Sigmoid colon (tissue), 7 donors: ENCODE measurements around the gene ALKBH1. TPM values are rescaled to one million over a fixed set of nuclear protein-coding genes. Genes with fewer than 3 reads are reported as not detected.

Experiments used
- DNase-seq: peaks from one replicate; pipeline ENCODE4 v3.0.0-alpha.2; 2019
- H3K27ac ChIP-seq, 4 donors: fragments of 200-600 bp; sonication (generic); one replicate each; pipeline ENCODE4 v1.5.1; 2016 to 2019; ENCODE audit warnings: mild to moderate bottlenecking in 1 of 4
- H3K27me3 ChIP-seq, 3 donors: fragments of 200-600 bp; sonication (generic); one replicate each; pipeline ENCODE4 v1.5.1; 2019; ENCODE audit warnings: mild to moderate bottlenecking in 1 of 3
- H3K36me3 ChIP-seq, 4 donors: fragments of 200-600 bp; sonication (generic); one replicate each; pipeline ENCODE4 v1.5.1; 2016 to 2019
- H3K4me1 ChIP-seq, 4 donors: fragments of 200-600 bp; sonication (generic); one replicate each; pipeline ENCODE4 v1.5.1; 2017 to 2019
- H3K4me3 ChIP-seq, 4 donors: fragments of 200-600 bp; sonication (generic); one replicate each; pipeline ENCODE4 v1.5.1; 2017 to 2019; ENCODE audit warnings: mild to moderate bottlenecking in 2 of 4, moderate library complexity in 1 of 4
- H3K9me3 ChIP-seq, 4 donors: fragments of 200-600 bp in 3 of 4; sonication (generic) in 3 of 4; one replicate each; pipeline versions ENCODE4 v1.5.1 to v1.6.1; 2013 to 2019
- CTCF ChIP-seq, 4 experiments: fragments of 450-650 bp in 3 of 4; fragments of 200-600 bp in 1 of 4; IDR thresholded peaks; one replicate each; pipeline ENCODE4 v1.5.1; 2016 to 2019; ENCODE audit warnings: antibody characterized with exemption in 4 of 4, mild to moderate bottlenecking in 3 of 4, moderate library complexity in 2 of 4
- EP300 ChIP-seq, 4 donors: sonication (generic); formaldehyde crosslinking; IDR thresholded peaks; one replicate each; pipeline ENCODE4 v1.6.1; 2017; ENCODE audit warnings: antibody characterized with exemption in 4 of 4
- POLR2A ChIP-seq, 2 donors: fragments of 450-650 bp; IDR thresholded peaks; one replicate each; pipeline ENCODE4 v1.6.1; 2016; ENCODE audit warnings: antibody characterized with exemption in 2 of 2, mild to moderate bottlenecking in 2 of 2, moderate library complexity in 2 of 2
- POLR2AphosphoS5 ChIP-seq, 4 donors: sonication (generic); formaldehyde crosslinking; IDR thresholded peaks; one replicate each; pipeline ENCODE4 v1.6.1; 2017; ENCODE audit warnings: antibody characterized with exemption in 4 of 4
- WGBS, 2 donors: extraction: QIAGEN DNeasy Blood & Tissue Kit; methylation state at CpG; one replicate each; pipeline ENCODE4 v1.1.7; 2013; 5-methylcytosine and 5-hydroxymethylcytosine counted together
- intact Hi-C: fragments of 100-400 bp; cut with DNase I; formaldehyde crosslinking; loops from one replicate; pipeline ENCODE4 v1.15.1; 2023
- polyA plus RNA-seq, 3 donors: library from polyadenylated mRNA; stranded (reverse); fragments of 200-250 nt; gene quantifications; one replicate each; pipeline ENCODE4 v1.2.3, GENCODE V29; 2013
- total RNA-seq, 4 donors: library from RNA; depleted of rRNA; stranded (reverse); fragments of >200 nt; gene quantifications; one replicate each; pipeline ENCODE4 v1.1.0, GENCODE V29; 2016
- donor health status: healthy with polysubstance abuse.
- donor health status: Bipolar disorder and iron deficiency.
- donor health status: healthy.

The ALKBH1 gene
- total and polyA plus RNA-seq, 7 donors: 5.4 to 14.6 (median 10.2) TPM

GRCh38 chr14:77710364-77710763 lies 2.5 kb upstream of the ALKBH1 start:
- intact Hi-C loops: no loop called here
- H3K27me3 ChIP-seq: no peaks in the 10 kb centered on the region
- no peak overlapping the region for H3K4me3 ChIP-seq
- H3K4me1 ChIP-seq: peaks cover 0 to 37% (median 30%) of the 10 kb centered on the region in 4 donors
- DNase-seq: no peak
- 26 to 83% methylated on average over 2 of the region's 2 CpGs for WGBS, 2 donors
- peaks cover 9 to 48% (median 14%) of the 10 kb centered on the region in 4 donors for H3K36me3 ChIP-seq
- no peaks in the 10 kb centered on the region for H3K9me3 ChIP-seq
- H3K27ac ChIP-seq: no peak overlapping the region
- TF ChIP-seq CTCF (IDR thresholded peaks at IDR 0.05): no peak
- TF ChIP-seq EP300 (IDR thresholded peaks at IDR 0.05): no peak
- TF ChIP-seq POLR2A (IDR thresholded peaks at IDR 0.05): no peak
- no peak for TF ChIP-seq POLR2AphosphoS5 (IDR thresholded peaks at IDR 0.05)

GRCh38 chr14:77709412-77709811 lies 1.6 kb upstream of the ALKBH1 start:
- WGBS, 2 donors: 62 to 69% methylated on average over 3 of the region's 3 CpGs
- Histone ChIP-seq H3K36me3 (peaks cover 6 to 41% (median 13%) of the 10 kb centered on the region in 4 donors), H3K4me1 (peaks cover 0 to 38% (median 30%) of the 10 kb centered on the region in 4 donors), H3K9me3 (no peaks in the 10 kb centered on the region), H3K27me3 (no peaks in the 10 kb centered on the region), H3K27ac (no peak overlapping the region), H3K4me3 (no peak overlapping the region)
- no peak for DNase-seq
- intact Hi-C loops: loop anchor here (2.0 to 5.0 kb wide), 2 partner anchors 93 to 252 kb away; partner anchors contain the start of genes AHSA1, SPTLC2 and VIPAS39
- no peak for TF ChIP-seq EP300 (IDR thresholded peaks at IDR 0.05)
- no peak for TF ChIP-seq POLR2A (IDR thresholded peaks at IDR 0.05)
- no peak for TF ChIP-seq POLR2AphosphoS5 (IDR thresholded peaks at IDR 0.05)
- no peak for TF ChIP-seq CTCF (IDR thresholded peaks at IDR 0.05)

DNA sequence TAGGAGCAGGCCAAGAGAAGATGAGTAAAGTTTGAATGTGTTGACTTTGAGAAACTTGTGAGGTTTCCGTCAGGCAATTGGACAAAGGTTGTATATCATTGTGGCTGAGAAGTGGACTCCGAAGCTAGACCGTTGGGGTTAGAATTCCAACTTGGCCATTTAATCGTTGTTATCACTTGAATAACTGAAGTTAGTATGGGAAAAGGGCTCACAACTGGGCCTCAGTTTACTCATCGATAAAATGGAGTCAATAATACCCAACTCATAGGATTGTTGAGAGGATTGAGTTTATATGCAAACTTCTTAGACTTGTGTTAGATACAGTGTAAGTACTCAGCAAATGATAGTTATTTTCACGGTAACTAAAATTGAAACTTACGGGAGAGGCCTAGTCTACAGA lies 926 bp upstream of the ALKBH1 start:
- no peak for DNase-seq
- no peaks in the 10 kb centered on the region for H3K9me3 ChIP-seq
- TF ChIP-seq CTCF (IDR thresholded peaks at IDR 0.05): no peak
- no peak for TF ChIP-seq POLR2AphosphoS5 (IDR thresholded peaks at IDR 0.05)
- TF ChIP-seq EP300 (IDR thresholded peaks at IDR 0.05): no peak
- TF ChIP-seq POLR2A (IDR thresholded peaks at IDR 0.05): no peak
- peaks cover 4 to 41% (median 16%) of the 10 kb centered on the region in 4 donors for H3K36me3 ChIP-seq
- intact Hi-C loops: loop anchor here (1.0 to 5.0 kb wide), 3 partner anchors 53 to 251 kb away; partner anchors contain the start of genes AHSA1, SPTLC2 and VIPAS39
- H3K4me3 ChIP-seq: peak overlapping the region; percentile 86 to 98 (median 95)
- H3K27ac ChIP-seq: peak overlapping the region in 3 of 4 donors; percentile 81 to 84 (median 84)
- peaks cover 0 to 38% (median 30%) of the 10 kb centered on the region in 4 donors for H3K4me1 ChIP-seq
- 11 to 20% methylated on average over 7 of the region's 7 CpGs for WGBS, 2 donors
- H3K27me3 ChIP-seq: no peaks in the 10 kb centered on the region

GRCh38 chr14:77707355-77707723 lies 484 bp downstream of the ALKBH1 start:
- intact Hi-C loops: loop anchor here (5.0 kb wide), 1 partner anchor 250 kb away; the partner anchor contains the start of genes AHSA1 and VIPAS39
- peaks cover 6 to 41% (median 23%) of the 10 kb centered on the region in 4 donors for H3K36me3 ChIP-seq
- WGBS, 2 donors: 1% methylated on average over 14 of the region's 14 CpGs
- DNase-seq: no peak
- H3K27me3 ChIP-seq: no peaks in the 10 kb centered on the region
- peaks cover 0 to 38% (median 30%) of the 10 kb centered on the region in 4 donors for H3K4me1 ChIP-seq
- H3K9me3 ChIP-seq: no peaks in the 10 kb centered on the region
- peak overlapping the region; percentile 86 to 98 (median 95) for H3K4me3 ChIP-seq
- peak overlapping the region; percentile 71 to 84 (median 82) for H3K27ac ChIP-seq
- TF ChIP-seq EP300 (IDR thresholded peaks at IDR 0.05) (no peak), CTCF (IDR thresholded peaks at IDR 0.05) (peak in 1 of 4 experiments; percentile 24)

DNA sequence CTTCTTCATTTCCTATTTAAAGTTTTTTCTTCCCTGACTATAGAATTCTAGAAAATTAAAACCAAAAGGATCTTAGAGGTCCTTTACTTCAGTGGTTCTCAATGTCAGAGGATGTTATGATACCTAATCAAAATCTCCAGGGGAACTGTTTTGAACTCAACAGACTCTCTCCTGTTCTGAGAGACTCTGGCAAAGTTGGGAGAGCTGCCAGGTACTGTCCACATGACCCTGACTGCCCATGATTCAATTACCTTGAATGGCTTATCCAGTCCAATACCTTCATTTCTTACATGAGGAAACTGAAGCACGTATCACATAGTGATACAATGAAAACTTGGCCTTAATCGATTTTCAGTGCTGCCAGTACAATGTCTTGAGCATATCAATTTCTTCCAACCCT lies 16.6 kb downstream of the ALKBH1 start:
- no peaks in the 10 kb centered on the region for H3K27me3 ChIP-seq
- 86 to 96% methylated on average over 2 of the region's 2 CpGs for WGBS, 2 donors
- H3K36me3 ChIP-seq: peaks cover 0 to 80% (median 10%) of the 10 kb centered on the region in 4 donors
- intact Hi-C loops: no loop called here
- H3K9me3 ChIP-seq: no peaks in the 10 kb centered on the region
- no peak for DNase-seq
- no peak overlapping the region for H3K27ac ChIP-seq
- H3K4me1 ChIP-seq: no peaks in the 10 kb centered on the region
- H3K4me3 ChIP-seq: no peak overlapping the region
- no peak for TF ChIP-seq CTCF (IDR thresholded peaks at IDR 0.05)
- no peak for TF ChIP-seq POLR2AphosphoS5 (IDR thresholded peaks at IDR 0.05)
- no peak for TF ChIP-seq POLR2A (IDR thresholded peaks at IDR 0.05)
- no peak for TF ChIP-seq EP300 (IDR thresholded peaks at IDR 0.05)
